Lower leg skin (tissue), 3 donors: ENCODE data around the gene PCSK5.

Experiments used
- POLR2A ChIP-seq, 2 donors: fragments of 450-650 bp; IDR thresholded peaks; one replicate each; pipeline ENCODE4 v1.6.1; 2016 to 2017; ENCODE audit warnings: antibody characterized with exemption in 2 of 2, mild to moderate bottlenecking in 1 of 2, moderate library complexity in 1 of 2
- TF ChIP-seq, protein P1 (sequence below), 3 donors: fragments of 450-650 bp; IDR thresholded peaks; one replicate each; pipeline ENCODE4 v1.5.1; 2016; ENCODE audit warnings: antibody characterized with exemption in 3 of 3, mild to moderate bottlenecking in 3 of 3, moderate library complexity in 2 of 3

GRCh38 chr9:76181020-76181641 is 290.7 kb downstream of the PCSK5 start:
- TF ChIP-seq, protein P1, sequence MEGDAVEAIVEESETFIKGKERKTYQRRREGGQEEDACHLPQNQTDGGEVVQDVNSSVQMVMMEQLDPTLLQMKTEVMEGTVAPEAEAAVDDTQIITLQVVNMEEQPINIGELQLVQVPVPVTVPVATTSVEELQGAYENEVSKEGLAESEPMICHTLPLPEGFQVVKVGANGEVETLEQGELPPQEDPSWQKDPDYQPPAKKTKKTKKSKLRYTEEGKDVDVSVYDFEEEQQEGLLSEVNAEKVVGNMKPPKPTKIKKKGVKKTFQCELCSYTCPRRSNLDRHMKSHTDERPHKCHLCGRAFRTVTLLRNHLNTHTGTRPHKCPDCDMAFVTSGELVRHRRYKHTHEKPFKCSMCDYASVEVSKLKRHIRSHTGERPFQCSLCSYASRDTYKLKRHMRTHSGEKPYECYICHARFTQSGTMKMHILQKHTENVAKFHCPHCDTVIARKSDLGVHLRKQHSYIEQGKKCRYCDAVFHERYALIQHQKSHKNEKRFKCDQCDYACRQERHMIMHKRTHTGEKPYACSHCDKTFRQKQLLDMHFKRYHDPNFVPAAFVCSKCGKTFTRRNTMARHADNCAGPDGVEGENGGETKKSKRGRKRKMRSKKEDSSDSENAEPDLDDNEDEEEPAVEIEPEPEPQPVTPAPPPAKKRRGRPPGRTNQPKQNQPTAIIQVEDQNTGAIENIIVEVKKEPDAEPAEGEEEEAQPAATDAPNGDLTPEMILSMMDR (IDR thresholded peaks at IDR 0.05), result no peak
- no peak for TF ChIP-seq POLR2A (IDR thresholded peaks at IDR 0.05)
